Tibial nerve (tissue), 4 donors: ENCODE measurements around the gene CD320.

Experiments
- EP300 ChIP-seq, 2 donors: sonication (generic); formaldehyde crosslinking; IDR thresholded peaks; one replicate each; pipeline ENCODE4 v1.6.1; 2017; ENCODE audit warnings: antibody characterized with exemption in 2 of 2, mild to moderate bottlenecking in 1 of 2
- POLR2A ChIP-seq, 2 donors: fragments of 450-650 bp; IDR thresholded peaks; one replicate each; pipeline ENCODE4 v1.6.1; 2017; ENCODE audit warnings: antibody characterized with exemption in 2 of 2, mild to moderate bottlenecking in 2 of 2, moderate library complexity in 2 of 2
- TF ChIP-seq, protein P1 (sequence below), 5 experiments: fragments of 200-600 bp in 3 of 5; fragments of 450-650 bp in 2 of 5; sonication (generic) in 3 of 5; IDR thresholded peaks; one replicate each; pipeline ENCODE4 v1.5.1; 2016 to 2019; ENCODE audit warnings: antibody characterized with exemption in 5 of 5, mild to moderate bottlenecking in 3 of 5, moderate library complexity in 2 of 5

DNA sequence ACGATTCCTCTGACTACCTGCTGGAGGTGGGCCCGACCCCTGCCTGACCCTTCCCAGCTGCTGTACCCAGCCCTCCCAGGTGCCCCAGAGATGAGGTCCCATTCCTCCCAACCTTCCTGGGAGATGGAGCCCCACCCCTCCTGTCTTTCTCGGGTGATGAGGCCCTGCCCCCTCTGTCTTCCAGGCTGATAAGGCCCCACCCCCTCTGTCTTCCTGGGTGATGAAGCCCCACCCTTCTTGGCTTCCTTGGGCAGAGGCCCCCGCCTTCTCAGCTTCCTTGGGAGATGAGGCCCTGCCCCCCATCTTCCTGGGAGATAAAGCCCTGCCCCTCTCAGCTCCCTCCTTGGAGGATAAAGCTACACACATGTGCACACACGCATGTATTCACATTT lies 51.1 kb downstream of the CD320 start:
- no peak for TF ChIP-seq EP300 (IDR thresholded peaks at IDR 0.05)
- no peak for TF ChIP-seq POLR2A (IDR thresholded peaks at IDR 0.05)
- TF ChIP-seq, protein P1, sequence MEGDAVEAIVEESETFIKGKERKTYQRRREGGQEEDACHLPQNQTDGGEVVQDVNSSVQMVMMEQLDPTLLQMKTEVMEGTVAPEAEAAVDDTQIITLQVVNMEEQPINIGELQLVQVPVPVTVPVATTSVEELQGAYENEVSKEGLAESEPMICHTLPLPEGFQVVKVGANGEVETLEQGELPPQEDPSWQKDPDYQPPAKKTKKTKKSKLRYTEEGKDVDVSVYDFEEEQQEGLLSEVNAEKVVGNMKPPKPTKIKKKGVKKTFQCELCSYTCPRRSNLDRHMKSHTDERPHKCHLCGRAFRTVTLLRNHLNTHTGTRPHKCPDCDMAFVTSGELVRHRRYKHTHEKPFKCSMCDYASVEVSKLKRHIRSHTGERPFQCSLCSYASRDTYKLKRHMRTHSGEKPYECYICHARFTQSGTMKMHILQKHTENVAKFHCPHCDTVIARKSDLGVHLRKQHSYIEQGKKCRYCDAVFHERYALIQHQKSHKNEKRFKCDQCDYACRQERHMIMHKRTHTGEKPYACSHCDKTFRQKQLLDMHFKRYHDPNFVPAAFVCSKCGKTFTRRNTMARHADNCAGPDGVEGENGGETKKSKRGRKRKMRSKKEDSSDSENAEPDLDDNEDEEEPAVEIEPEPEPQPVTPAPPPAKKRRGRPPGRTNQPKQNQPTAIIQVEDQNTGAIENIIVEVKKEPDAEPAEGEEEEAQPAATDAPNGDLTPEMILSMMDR (IDR thresholded peaks at IDR 0.05): no peak
